GM23338 (cell line): ENCODE measurements around the gene CCNYL1. TPM values are rescaled to one million over a fixed set of nuclear protein-coding genes. Genes with fewer than 3 reads are reported as not detected.

Experiments used
- ATAC-seq: fragments of 200-7000 bp; cut with Tn5 transposase; 3 replicates; pipeline ENCODE4 v1.9.1; 2020
- DNase-seq: peaks from one replicate; pipeline ENCODE4 v3.0.0-alpha.2; 2015; ENCODE audit warnings: low spot score
- H2AFZ ChIP-seq: fragments of 200-600 bp; sonication (generic); 2 replicates; pipeline ENCODE4 v1.8.0; 2016; ENCODE audit warnings: antibody characterized with exemption, mild to moderate bottlenecking, moderate library complexity
- H3F3A ChIP-seq: fragments of 200-600 bp; sonication (generic); replicated peaks from 2 replicates; pipeline ENCODE4 v1.8.0; 2017; ENCODE audit warnings: antibody characterized with exemption, mixed run types, low read depth
- H3K27ac ChIP-seq: fragments of 200-600 bp; sonication (generic); 2 replicates; pipeline ENCODE4 v1.6.1; 2016; ENCODE audit warnings: low read depth
- H3K27me3 ChIP-seq: fragments of 200-600 bp; sonication (generic); 2 replicates; pipeline ENCODE4 v1.8.0; 2016; ENCODE audit warnings: mild to moderate bottlenecking, mixed run types, moderate library complexity; ENCODE audit not compliant: insufficient read depth
- H3K36me3 ChIP-seq: fragments of 200-600 bp; sonication (generic); 2 replicates; pipeline ENCODE4 v1.8.0; 2016; ENCODE audit warnings: mild to moderate bottlenecking; ENCODE audit not compliant: insufficient read depth
- H3K4me1 ChIP-seq: fragments of 200-600 bp; sonication (generic); 2 replicates; pipeline ENCODE4 v1.8.0; 2016; ENCODE audit warnings: mild to moderate bottlenecking, moderate library complexity; ENCODE audit not compliant: insufficient read depth
- H3K4me2 ChIP-seq: fragments of 200-600 bp; sonication (generic); 2 replicates; pipeline ENCODE4 v1.7.1; 2017; ENCODE audit warnings: mixed run types
- H3K4me3 ChIP-seq: fragments of 200-600 bp; sonication (generic); 2 replicates; pipeline ENCODE4 v1.6.1; 2016; ENCODE audit warnings: mixed run types
- H3K79me2 ChIP-seq: fragments of 200-600 bp; sonication (generic); replicated peaks from 2 replicates; pipeline ENCODE4 v1.8.0; 2017; ENCODE audit warnings: mild to moderate bottlenecking; ENCODE audit not compliant: insufficient read depth
- H3K9me2 ChIP-seq: fragments of 200-600 bp; sonication (generic); 2 replicates; pipeline ENCODE4 v1.8.0; 2017; ENCODE audit not compliant: insufficient read depth
- H4K20me1 ChIP-seq: fragments of 200-600 bp; sonication (generic); replicated peaks from 2 replicates; pipeline ENCODE4 v1.8.0; 2017; ENCODE audit warnings: mild to moderate bottlenecking; ENCODE audit not compliant: insufficient read depth
- H3K27ac Mint-ChIP-seq: 2 replicates; pipeline ENCODE4 v1.8.0; 2020; ENCODE audit warnings: inconsistent platforms, mild to moderate bottlenecking, moderate library complexity, mixed read lengths
- H3K27me3 Mint-ChIP-seq: 3 replicates; pipeline ENCODE4 v1.8.0; 2022; ENCODE audit warnings: low read depth, mild to moderate bottlenecking, moderate library complexity, mixed read lengths, inconsistent platforms; ENCODE audit not compliant: insufficient read depth, poor library complexity
- H3K36me3 Mint-ChIP-seq: 3 replicates; pipeline ENCODE4 v1.8.0; 2021; ENCODE audit warnings: low read depth, mild to moderate bottlenecking, inconsistent platforms, moderate library complexity, mixed read lengths
- H3K4me1 Mint-ChIP-seq: 3 replicates; pipeline ENCODE4 v1.8.0; 2020; ENCODE audit warnings: mild to moderate bottlenecking, inconsistent platforms, mixed read lengths
- H3K4me3 Mint-ChIP-seq: 3 replicates; pipeline ENCODE4 v1.8.0; 2021; ENCODE audit warnings: moderate library complexity, mild to moderate bottlenecking, inconsistent platforms, mixed read lengths
- H3K9me3 Mint-ChIP-seq: 3 replicates; pipeline ENCODE4 v1.8.0; 2020; ENCODE audit warnings: moderate library complexity, mild to moderate bottlenecking, inconsistent platforms, mixed read lengths
- EZH2 ChIP-seq: fragments of 200-600 bp; sonication (generic); IDR thresholded peaks from one replicate; pipeline ENCODE4 v1.8.0; 2017; ENCODE audit warnings: antibody characterized with exemption, mild to moderate bottlenecking, low read depth; ENCODE audit not compliant: unreplicated experiment
- EZH2phosphoT487 ChIP-seq: fragments of 200-600 bp; sonication (generic); IDR thresholded peaks from one replicate; pipeline ENCODE4 v1.8.1; 2018; ENCODE audit warnings: antibody characterized with exemption; ENCODE audit not compliant: unreplicated experiment
- ZNF114 ChIP-seq: fragments of 250-450 bp; sonication (Bioruptor Pico); IDR thresholded peaks from 2 replicates; pipeline ENCODE4 v1.5.0; 2020; ENCODE audit warnings: mild to moderate bottlenecking, moderate library complexity
- polyA plus RNA-seq: library from polyadenylated mRNA; unstranded; fragments of >200 nt; fragmentation: Nextera tagmentation; extraction: Ambion mirVana; gene quantifications from 2 replicates; pipeline ENCODE4 v1.2.1, GENCODE V29; 2016
- total RNA-seq: library from RNA; depleted of rRNA; stranded (reverse); fragments of >200 nt; shearing (Covaris generic); gene quantifications from 2 replicates; pipeline ENCODE4 v1.2.3, GENCODE V29; 2014
- TF ChIP-seq, protein P1 (sequence below): fragments of 250-450 bp; sonication (Bioruptor Pico); IDR thresholded peaks from 2 replicates; pipeline ENCODE4 v1.5.0; 2020; ENCODE audit warnings: mild to moderate bottlenecking, moderate library complexity
- TF ChIP-seq, protein P2 (sequence below), 2 experiments: fragments of 200-600 bp in 1 of 2; sonication (generic) in 1 of 2; conservative IDR thresholded peaks; 2 replicates each; pipeline versions ENCODE4 v1.5.1 to v1.6.1; 2016 to 2017; ENCODE audit warnings: antibody characterized with exemption in 2 of 2, low read depth in 2 of 2, mild to moderate bottlenecking in 2 of 2, moderate library complexity in 1 of 2

Gene CCNYL1
- total and polyA plus RNA-seq, 2 experiments from 2014 or later = 19.6 to 32.1 TPM

DNA sequence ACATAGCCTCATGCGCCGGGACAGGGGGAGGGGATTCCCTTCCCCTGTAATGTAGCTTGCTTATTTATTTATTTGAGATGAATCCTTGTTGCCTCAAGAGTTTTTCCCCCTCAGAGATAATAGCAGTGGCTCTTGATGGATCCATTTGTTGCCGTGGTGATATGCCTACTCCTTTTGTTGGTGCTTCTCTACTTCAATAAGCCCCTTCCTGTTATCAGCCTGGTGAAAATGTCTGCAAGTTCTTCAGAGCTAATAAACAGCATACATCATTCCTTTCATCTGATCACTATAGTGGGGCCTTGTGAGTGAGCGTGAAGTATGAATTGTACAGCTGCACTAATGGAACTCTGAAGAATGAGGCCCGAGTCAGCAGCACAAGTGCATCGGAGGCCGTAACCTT is 38.9 kb downstream of the CCNYL1 start:
- Histone ChIP-seq H3K79me2 (no peaks in the 10 kb centered on the region), H3K9me2 (no peaks in the 10 kb centered on the region), H3F3A (peaks cover 11% of the 10 kb centered on the region; the same call in 1 of the 2 replicates), H3K27me3 (no peaks in the 10 kb centered on the region), H3K4me3 (no peak overlapping the region), H3K36me3 (peaks cover 11% of the 10 kb centered on the region), H3K4me1 (peaks cover 22% of the 10 kb centered on the region), H2AFZ (no peak overlapping the region), H3K4me2 (0 out of 2 replicates have a peak overlapping the region, but pooled peaks have one; percentile 19), H3K27ac (no peak overlapping the region), H4K20me1 (0 out of 2 replicates have a peak, but pooled peaks cover 4% of the 10 kb centered on the region)
- no peaks in the 10 kb centered on the region for H3K9me3 Mint-ChIP-seq
- H3K27ac Mint-ChIP-seq = no peak overlapping the region; the same call in 1 of the 2 replicates
- H3K4me1 Mint-ChIP-seq = peaks cover 15% of the 10 kb centered on the region
- TF ChIP-seq ZNF114 (CRISPR knock-in tag) (no peak), EZH2phosphoT487 (no peak), EZH2 (no peak)
- TF ChIP-seq, protein P1, sequence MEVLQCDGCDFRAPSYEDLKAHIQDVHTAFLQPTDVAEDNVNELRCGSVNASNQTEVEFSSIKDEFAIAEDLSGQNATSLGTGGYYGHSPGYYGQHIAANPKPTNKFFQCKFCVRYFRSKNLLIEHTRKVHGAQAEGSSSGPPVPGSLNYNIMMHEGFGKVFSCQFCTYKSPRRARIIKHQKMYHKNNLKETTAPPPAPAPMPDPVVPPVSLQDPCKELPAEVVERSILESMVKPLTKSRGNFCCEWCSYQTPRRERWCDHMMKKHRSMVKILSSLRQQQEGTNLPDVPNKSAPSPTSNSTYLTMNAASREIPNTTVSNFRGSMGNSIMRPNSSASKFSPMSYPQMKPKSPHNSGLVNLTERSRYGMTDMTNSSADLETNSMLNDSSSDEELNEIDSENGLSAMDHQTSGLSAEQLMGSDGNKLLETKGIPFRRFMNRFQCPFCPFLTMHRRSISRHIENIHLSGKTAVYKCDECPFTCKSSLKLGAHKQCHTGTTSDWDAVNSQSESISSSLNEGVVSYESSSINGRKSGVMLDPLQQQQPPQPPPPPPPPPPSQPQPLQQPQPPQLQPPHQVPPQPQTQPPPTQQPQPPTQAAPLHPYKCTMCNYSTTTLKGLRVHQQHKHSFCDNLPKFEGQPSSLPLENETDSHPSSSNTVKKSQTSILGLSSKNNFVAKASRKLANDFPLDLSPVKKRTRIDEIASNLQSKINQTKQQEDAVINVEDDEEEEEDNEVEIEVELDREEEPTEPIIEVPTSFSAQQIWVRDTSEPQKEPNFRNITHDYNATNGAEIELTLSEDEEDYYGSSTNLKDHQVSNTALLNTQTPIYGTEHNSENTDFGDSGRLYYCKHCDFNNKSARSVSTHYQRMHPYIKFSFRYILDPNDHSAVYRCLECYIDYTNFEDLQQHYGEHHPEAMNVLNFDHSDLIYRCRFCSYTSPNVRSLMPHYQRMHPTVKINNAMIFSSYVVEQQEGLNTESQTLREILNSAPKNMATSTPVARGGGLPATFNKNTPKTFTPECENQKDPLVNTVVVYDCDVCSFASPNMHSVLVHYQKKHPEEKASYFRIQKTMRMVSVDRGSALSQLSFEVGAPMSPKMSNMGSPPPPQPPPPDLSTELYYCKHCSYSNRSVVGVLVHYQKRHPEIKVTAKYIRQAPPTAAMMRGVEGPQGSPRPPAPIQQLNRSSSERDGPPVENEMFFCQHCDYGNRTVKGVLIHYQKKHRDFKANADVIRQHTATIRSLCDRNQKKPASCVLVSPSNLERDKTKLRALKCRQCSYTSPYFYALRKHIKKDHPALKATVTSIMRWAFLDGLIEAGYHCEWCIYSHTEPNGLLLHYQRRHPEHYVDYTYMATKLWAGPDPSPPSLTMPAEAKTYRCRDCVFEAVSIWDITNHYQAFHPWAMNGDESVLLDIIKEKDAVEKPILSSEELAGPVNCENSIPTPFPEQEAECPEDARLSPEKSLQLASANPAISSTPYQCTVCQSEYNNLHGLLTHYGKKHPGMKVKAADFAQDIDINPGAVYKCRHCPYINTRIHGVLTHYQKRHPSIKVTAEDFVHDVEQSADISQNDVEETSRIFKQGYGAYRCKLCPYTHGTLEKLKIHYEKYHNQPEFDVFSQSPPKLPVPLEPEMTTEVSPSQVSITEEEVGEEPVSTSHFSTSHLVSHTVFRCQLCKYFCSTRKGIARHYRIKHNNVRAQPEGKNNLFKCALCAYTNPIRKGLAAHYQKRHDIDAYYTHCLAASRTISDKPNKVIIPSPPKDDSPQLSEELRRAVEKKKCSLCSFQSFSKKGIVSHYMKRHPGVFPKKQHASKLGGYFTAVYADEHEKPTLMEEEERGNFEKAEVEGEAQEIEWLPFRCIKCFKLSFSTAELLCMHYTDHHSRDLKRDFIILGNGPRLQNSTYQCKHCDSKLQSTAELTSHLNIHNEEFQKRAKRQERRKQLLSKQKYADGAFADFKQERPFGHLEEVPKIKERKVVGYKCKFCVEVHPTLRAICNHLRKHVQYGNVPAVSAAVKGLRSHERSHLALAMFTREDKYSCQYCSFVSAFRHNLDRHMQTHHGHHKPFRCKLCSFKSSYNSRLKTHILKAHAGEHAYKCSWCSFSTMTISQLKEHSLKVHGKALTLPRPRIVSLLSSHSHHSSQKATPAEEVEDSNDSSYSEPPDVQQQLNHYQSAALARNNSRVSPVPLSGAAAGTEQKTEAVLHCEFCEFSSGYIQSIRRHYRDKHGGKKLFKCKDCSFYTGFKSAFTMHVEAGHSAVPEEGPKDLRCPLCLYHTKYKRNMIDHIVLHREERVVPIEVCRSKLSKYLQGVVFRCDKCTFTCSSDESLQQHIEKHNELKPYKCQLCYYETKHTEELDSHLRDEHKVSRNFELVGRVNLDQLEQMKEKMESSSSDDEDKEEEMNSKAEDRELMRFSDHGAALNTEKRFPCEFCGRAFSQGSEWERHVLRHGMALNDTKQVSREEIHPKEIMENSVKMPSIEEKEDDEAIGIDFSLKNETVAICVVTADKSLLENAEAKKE (CRISPR knock-in tag) = no peak
- TF ChIP-seq, protein P2, sequence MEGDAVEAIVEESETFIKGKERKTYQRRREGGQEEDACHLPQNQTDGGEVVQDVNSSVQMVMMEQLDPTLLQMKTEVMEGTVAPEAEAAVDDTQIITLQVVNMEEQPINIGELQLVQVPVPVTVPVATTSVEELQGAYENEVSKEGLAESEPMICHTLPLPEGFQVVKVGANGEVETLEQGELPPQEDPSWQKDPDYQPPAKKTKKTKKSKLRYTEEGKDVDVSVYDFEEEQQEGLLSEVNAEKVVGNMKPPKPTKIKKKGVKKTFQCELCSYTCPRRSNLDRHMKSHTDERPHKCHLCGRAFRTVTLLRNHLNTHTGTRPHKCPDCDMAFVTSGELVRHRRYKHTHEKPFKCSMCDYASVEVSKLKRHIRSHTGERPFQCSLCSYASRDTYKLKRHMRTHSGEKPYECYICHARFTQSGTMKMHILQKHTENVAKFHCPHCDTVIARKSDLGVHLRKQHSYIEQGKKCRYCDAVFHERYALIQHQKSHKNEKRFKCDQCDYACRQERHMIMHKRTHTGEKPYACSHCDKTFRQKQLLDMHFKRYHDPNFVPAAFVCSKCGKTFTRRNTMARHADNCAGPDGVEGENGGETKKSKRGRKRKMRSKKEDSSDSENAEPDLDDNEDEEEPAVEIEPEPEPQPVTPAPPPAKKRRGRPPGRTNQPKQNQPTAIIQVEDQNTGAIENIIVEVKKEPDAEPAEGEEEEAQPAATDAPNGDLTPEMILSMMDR (conservative IDR thresholded peaks at IDR 0.05; ENCODE audit: low read depth in 2 of 2) = no peak
- H3K36me3 Mint-ChIP-seq = peaks cover 44% of the 10 kb centered on the region
- peak; percentile 48 for DNase-seq
- no peak for ATAC-seq
- no peak overlapping the region for H3K4me3 Mint-ChIP-seq
- H3K27me3 Mint-ChIP-seq = peaks cover 9% of the 10 kb centered on the region
